GM12864 (cell line): Measurements from ENCODE around the gene NELL1.

ENCODE experiments used
- DNase-seq: peaks from one replicate; pipeline ENCODE4 v3.0.0-alpha.2; 2011; ENCODE audit warnings: low read depth
- H3K4me3 ChIP-seq: 2 replicates; pipeline ENCODE4 v1.5.1; 2011; ENCODE audit warnings: mild to moderate bottlenecking, low read depth, low read length, control low read depth
- CTCF ChIP-seq: IDR thresholded peaks from 2 replicates; pipeline ENCODE4 v1.5.1; 2011; ENCODE audit warnings: low read depth, mild to moderate bottlenecking, moderate library complexity, low read length, control low read depth, inconsistent platforms; ENCODE audit errors: missing control alignments

NELL1 gene

DNA sequence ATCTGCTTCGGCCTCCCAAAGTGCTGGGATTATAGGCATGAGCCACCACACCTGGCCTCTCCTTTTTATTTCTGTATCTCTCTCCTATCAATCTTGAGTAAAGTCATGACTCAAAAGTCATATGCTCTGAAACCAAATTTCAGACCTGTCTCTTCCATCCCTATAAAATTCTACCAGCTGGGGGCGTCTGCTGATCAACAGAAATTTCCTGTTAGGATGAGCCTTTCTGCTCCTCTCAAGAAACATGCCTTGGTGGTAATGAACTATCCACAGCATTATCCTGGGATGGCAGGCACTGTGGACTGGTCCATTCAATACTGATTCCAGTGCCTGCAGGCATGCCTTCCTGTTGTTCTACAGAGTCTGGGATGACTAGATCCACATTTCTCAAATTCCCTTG is 472.6 kb downstream of the NELL1 start:
- DNase-seq, result no peak
- no peak overlapping the region for H3K4me3 ChIP-seq
- no peak for TF ChIP-seq CTCF

GRCh38 chr11:21144531-21144930 is 475.1 kb downstream of the NELL1 start:
- no peak for DNase-seq
- no peak for TF ChIP-seq CTCF
- H3K4me3 ChIP-seq, result no peak overlapping the region

- TF ChIP-seq CTCF, result no peak
- DNase-seq, result no peak
- no peak overlapping the region for H3K4me3 ChIP-seq
Measured at GRCh38 chr11:21148376-21148775, 479.0 kb downstream of the NELL1 start.

DNA sequence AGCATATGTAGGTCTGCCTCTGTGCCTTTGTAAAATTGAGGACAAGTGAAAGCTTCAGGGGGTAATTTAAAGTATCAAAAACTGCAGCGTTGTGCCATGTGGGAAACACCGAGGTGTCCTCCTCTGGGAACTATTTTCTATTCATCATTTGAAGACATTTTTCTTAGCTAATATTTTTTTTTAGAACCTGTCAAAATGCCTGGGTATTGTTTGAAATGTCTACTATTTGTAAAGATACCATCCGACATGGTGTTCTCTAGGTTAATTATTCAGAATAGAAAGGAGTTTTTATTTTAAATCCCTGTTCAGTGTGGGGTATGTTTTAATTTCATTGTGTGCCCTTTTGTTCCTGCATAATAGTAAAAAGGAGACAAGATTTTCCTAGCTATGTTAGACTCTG is 490.8 kb downstream of the NELL1 start:
- no peak for TF ChIP-seq CTCF
- no peak for DNase-seq
- no peak overlapping the region for H3K4me3 ChIP-seq

- DNase-seq, result no peak
- no peak overlapping the region for H3K4me3 ChIP-seq
- TF ChIP-seq CTCF, result no peak
Measured at GRCh38 chr11:21169639-21170038, 500.3 kb downstream of the NELL1 start.

DNA sequence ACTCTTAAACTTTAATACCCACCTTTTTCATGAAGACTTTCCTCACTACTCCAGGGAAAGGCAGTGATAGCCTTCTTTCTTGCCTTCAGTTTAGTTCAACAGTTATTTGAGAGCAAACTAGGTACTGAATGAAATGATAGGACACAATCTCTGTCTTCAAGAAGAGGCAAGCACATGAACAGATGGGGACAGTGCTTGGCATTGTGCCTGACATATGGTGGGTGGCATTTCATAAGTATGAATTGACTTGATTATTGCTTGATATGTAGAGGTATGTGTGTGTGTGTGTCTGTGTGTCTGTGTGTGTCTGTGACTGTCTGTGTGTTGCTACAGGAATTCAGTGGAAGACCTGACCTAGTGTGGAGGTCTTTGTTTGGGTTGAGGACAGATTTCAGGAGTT is 504.1 kb downstream of the NELL1 start:
- no peak for TF ChIP-seq CTCF
- no peak overlapping the region for H3K4me3 ChIP-seq
- DNase-seq, result no peak

DNA sequence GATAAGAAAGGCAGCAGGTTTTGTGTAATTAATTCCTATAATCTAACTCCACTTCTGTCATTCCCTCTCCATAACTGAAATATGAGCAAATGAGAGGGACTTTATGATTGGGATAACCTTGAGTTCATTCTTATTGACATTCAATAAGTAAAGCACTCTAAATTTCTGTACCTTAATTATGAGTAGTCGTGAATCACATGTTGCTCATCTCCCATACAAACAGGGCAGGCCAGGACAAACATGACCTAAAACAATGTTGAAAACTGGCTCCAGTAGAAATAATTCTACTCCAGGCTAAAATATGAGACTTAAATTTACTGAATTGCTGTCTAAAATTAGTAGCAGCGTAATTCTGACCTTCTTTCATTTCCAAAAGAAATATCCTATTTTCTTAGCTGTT is 505.4 kb downstream of the NELL1 start:
- DNase-seq, result no peak
- no peak for TF ChIP-seq CTCF
- no peak overlapping the region for H3K4me3 ChIP-seq
